NCI-H1436 treated with DMSO at 0.1 percent for 48 hours (cell line): Measurements from ENCODE around the gene MIER1.
"Not testable (repeated sequence)": the region's sequence is repeated elsewhere in the genome, so short reads cannot be mapped to it uniquely, and the experiment has no call there.

Experiments
- DNase-seq: peaks from one replicate; lab custom pipeline; 2025; lab: John Stamatoyannopoulos, UW

MIER1 gene

DNA sequence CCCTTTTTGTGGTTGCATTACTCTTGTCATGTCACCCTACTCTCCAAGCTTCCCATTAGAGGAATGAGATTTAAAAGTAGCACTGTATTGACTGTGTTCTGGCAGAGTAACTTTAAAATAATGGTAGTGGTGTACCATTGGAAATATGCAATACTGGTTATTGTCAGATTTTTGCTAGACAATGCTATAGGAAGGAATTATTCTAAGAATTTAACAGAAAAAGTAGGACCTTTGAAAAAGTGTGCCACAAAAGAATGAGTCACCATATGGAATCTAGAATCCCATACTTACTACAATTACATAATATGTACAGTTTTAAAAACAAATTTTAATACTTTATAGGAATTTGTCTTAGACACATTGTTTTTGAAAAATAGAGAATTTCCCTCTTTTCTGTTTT, 13.8 kb downstream of the MIER1 start:
- no peak for DNase-seq

DNA sequence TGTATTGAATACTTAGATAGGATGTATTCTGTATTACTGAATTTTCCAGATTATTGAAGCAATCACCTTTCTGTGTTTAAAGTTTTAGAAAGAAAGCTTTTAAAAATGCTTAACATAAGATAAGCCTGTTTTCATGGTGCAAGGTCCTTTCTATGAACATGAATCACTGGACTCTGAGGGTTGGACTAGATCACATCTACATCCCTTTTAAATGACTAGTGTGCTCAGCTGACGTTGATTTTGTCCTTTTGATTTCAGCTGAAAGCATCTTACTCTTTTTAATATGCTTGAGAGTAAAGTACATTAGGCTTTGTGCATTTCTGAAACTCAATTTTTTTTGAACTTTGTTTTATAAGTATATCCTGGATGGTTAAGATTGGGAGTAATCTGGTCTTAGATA, 16.2 kb downstream of the MIER1 start:
- DNase-seq: no peak

DNA sequence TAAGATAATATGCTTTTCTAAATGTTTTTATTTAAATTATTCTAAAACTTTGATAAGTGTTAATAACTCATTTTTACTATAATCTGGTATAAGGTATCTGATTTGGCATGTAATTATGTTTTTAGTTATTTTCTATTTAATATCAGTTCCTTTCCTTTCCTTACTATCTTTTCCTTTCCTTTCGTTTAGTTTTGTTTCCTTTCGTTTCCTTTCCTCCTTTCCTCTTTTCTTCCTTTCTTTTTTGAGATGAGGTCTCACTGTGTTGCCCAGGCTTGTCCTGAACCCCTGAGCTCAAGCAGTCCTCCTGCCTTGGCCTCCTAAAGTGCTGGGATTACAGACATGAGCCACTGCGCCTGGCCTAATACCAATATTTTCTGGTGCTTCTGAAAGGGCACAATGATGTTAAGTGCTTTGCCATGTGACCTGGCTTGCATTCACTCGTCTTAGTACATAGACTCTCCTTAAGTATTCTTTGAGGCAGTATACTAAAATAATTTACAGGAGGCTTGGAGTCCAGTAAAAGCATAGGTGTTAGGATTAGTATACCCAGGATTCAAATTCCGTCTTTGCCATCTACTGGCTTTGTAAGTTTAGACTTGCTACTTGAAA, 18.7 kb downstream of the MIER1 start:
- no peak for DNase-seq

DNA sequence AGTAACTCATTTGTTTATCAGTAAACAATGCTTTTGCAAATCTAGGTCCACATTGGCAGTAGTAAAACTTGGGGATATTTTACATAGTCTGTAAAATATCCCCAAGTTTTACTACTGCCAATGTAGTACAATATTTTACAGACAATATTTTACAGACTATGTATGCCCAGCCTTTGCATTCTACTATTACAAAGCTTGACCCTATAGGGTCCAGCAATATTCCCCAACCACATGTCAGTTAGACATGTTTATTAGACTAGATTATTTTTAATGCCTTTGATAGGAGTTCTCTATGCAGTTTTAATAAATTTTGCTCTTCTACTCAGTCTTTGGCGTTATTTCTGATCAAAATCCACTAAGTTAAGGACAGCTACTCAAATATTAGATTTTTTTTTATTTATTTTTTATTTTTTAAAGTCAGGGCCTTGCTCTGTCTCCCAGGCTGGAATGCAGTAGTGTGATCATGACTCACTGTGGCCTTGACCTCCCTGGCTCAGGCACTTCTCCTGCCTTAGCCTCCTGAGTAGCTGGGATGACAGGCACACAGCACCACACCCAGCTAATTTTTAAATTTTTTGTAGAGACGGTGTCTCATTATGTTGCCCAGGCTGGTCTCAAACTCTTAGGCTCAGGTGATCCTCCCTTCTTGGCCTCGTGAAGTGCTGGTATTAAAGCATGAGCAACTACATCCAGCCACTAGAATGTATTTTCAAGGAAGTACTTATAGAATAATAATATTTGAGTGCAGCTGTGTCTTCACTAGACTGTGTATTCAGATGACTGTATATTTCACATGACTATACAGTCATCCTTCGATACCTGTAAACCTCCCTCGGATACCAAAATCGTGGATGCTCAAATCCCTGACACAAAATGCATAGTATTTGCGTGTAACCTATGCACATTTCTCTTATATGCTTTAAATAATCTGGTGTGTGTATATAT, 19.8 kb downstream of the MIER1 start:
- no peak for DNase-seq

DNA sequence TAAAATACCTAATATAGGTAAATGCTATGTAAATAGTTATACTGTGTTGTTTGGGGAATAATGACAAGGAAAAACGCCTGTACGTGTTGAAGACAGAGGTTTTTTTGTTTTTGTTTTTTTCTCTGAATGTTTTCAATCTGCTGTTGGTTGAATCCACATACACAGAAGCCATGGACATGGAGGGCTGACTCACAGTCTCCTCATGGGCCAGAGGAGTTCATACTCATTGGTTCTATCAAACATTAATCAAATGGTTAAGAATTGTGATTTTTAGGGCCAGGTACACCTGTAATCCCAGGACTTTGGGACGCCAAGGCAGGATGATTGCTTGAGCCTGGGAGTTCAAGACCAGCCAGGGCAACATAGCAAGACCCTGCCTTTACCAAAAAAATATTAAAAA, 20.5 kb downstream of the MIER1 start:
- no peak for DNase-seq

DNA sequence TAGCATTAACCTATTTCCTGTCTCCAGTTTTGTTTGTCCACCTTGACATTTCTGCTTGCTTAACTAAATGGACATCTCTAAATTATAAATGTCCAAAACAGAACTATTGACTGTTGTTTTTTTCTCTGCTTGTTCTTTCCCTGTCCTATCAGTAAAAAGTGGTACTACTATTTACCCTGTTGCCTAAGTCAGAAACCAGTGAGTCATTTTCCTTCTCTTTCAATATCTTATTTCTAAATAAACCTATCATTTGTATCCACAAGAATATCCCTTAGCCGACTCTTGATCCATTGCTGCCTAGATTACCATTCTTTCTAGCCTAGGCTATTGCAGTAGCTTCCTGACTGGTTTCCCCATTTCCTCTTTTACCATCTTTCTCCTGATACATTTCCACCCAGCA, 22.5 kb downstream of the MIER1 start:
- DNase-seq: no peak

DNA sequence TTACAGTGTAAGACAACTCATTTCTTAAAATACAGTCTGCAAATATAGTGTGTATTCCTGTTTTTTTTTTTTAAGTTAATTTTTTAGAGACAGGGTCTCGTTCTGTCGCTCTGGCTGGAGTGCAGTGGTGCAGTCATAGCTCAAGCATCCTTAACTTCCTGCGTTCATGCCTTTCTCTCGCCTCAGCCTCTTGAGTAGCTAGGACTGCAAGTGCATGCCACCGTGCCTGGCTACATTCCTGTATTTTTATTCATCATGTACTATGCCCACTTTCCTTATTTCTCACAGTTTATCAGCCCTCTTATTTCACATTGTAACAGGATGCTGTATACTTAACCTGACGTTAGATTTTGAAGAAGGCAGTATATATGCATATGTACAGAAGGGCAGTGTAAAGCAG, 26.7 kb downstream of the MIER1 start:
- DNase-seq: no peak

DNA sequence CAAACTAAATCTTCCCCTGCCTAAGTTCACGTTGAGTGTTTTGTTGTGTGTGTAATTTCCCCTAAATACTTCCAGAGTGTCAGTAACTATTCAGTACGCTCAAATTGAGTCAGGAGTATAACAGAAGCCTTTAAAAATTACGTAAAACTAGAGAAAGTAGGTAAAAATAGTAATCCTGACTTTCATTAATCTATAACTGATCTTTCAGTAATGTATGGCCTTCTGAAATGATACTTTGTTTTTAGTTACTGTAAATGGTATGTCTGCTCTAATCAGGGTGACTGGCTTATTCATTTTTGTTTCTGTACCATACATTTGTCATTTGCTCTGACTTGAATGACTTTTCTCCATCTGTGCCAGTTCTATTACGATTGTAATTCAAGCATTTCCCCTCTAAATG, 29.4 kb downstream of the MIER1 start:
- no peak for DNase-seq

DNA sequence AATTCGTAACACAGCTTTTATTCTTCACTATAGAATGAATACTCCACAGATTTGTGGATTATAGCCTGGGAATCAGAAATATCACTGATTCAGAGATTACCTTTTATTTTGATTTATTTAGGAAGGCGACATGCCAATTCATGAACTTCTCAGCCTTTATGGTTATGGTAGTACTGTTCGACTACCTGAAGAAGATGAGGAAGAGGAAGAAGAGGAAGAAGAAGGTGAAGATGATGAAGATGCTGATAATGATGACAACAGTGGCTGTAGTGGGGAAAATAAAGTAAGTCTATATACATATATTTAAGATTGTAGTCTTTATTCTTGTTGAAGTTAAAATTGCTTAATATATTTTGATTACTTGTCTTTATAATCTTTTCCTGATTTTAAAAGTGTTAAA, 33.1 kb downstream of the MIER1 start:
- no peak for DNase-seq

DNA sequence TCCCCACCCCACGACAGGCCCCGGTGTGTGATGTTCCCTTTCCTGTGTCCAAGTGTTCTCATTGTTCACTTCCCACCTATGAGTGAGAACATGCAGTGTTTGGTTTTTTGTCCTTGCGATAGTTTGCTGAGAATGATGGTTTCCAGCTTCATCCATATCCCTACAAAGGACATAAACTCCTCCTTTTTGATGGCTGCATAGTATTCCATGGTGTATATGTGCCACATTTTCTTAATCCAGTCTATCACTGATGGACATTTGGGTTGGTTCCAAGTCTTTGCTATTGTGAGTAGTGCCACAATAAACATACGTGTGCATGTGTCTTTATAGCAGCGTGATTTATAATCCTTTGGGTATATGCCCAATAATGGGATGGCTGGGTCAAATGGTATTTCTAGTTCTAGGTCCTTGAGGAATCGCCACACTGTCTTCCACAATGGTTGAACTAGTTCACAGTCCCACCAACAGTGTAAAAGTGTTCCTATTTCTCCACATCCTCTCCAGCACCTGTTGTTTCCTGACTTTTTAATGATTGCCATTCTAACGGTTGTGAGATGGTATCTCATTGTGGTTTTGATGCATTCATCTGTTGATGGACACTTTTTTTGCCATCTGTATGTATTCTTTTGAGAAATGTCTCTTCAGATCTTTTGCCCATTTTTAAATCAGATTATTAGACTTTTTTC, 41.5 kb downstream of the MIER1 start:
- not testable (repeated sequence) for DNase-seq

DNA sequence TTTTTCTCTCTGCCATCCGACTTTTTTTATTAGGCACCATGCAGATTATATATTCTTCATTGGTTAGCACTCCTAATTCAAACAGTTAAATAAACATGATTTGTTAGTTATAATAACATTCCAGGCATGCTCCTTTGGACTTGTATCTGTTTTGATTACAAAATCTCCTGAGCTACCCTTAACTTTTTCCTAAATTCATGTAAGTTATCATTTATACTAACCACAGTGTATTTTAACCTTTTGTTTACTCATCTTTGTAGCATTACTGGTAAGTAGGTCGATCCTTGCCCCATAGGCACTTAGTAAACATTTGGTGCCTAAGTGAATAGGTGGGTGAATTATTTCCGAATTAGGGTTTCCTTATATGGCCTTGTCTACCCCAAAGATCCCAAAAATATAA, 43.8 kb downstream of the MIER1 start:
- DNase-seq: no peak

DNA sequence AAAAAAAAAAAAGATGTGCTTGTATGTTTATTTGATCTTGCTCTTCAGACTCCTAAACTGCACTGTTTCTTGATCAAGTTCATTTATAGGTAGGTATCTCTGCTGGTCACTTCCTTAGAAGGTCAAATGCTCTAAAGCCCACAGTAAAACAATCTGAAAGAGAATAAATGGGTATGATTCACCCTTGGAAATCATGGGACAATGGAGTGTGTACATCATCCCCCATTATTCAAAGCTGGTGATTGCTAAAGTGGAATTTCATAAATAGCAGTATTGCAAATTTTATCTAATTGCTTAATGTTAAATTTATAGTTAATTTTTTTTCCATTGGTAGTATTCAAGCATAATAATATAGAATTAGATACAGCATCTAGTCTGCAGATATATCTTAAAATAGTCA, 53.4 kb downstream of the MIER1 start:
- DNase-seq: no peak

DNA sequence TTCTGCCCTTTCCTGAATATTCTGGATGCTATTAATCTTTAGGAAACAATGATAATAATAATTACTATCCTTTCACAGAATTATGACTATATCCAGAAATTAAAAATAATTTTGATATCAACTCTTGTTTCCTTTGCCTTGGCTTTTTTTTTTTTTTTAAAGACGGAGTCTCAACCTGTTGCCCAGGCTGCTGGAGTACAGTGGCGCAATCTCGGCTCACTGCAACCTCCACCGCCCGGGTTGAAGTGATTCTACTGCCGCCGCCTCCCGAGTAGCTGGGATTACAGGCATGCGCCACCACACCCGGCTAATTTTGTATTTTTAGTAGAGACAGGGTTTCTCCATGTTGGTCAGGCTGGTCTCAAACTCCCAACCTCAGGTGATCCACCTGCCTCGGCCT, 54.8 kb downstream of the MIER1 start:
- DNase-seq: not testable (repeated sequence)

DNA sequence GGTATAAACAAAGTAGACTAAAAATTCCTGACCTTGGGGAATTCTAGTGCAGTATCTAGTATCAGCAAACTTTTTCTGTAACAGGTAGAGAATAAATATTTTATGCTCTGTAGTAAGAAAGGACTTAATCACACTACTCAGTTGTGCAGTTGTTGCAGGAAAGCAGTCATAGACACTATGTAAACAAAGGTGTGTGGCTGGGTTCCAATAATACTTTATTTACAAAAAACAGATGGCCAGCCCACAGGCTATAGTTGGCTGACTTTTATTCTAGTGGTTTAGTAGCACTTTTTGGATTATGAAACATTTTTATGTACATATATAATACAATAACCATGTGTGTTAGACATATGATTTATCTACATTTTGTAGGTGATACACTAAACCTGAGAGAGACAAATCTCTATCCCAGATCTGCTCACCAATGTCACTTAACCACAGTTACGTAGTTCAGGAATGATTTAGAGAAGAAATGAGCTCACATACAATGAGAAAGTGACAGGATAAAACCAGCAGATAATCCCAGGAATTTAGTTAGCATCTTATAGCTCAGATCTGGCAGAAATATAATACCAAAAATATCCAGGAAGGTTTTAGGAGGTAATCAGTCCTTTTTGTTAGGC, 56.1 kb downstream of the MIER1 start:
- no peak for DNase-seq

DNA sequence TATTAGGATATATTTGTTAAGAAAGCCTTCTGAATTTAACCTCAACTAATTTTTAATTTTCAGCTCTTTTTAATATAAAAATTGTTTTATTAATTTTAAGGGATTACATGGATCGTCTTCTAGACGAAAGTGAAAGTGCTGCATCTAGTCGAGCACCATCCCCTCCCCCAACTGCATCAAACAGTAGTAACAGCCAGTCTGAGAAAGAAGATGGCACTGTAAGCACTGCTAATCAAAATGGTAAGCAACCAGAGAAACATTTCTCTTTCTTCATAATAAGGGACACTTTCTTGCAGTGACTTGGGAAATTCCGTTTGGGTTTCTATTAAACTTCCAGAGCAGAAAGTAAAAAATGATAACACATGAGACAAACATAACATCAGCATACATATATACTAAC, 56.9 kb downstream of the MIER1 start:
- DNase-seq: no peak

DNA sequence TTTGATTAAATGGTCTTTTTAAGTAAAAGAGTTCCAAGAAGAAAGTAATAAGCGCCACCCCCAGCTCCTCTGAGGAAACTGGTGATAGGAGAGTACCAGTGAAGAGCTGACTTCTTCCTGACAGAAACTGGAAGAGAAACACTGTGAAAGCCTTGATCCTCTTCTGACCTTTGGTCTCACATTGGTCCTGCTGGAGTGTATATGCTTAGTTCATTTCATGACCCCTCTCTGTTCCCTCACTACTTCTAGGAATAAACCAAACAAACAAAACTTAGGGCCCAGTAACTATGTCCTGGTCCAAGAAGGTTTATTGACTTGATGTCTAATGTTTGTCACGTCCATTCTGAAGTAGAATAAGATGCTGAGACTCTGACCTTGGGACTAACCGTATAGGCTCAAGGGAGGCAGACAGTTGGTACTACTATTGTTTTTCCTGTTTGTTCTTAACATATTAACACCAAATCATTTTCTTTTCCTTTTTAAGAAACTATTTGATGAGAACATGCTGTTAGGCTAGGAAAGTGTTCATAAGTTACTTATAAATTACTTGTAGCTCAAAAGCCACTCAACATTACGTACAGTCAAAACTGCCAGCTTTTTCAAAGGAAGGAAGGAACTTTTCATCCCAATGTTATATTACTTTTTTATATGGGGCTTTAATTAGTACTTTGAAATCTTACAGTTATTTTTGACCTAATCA, 57.9 kb downstream of the MIER1 start:
- DNase-seq: no peak

DNA sequence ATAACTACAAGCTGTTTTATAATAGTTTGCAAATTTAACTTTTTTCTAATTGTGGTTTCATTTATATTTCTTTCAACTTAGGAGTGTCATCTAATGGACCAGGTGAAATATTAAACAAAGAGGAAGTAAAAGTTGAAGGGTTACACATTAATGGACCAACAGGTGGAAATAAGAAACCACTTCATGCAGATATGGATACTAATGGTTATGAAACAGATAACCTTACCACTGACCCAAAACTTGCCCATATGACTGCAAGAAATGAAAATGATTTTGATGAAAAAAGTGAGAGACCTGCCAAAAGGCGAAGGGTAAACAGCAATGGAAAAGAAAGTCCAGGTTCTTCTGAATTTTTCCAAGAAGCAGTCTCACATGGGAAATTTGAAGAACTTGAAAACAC, 59.7 kb downstream of the MIER1 start:
- no peak for DNase-seq

DNA sequence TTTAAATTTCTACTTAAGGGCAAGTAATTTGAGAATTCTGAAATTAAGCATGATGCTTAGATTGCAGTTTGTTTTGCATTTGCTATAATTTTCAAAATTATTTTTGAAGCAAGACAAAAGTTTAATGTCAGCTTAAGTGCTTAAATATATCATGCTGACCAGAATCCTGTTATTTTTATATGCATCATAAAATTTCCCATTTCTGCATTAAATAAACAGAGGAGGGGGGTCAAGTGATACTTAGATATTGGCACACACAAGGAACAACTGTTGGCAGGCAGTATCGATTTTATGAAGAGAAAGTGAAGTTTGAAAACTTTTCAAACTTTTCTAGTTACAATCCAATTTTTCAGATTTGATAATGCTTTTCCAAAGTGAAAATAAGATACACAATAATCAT, 61.0 kb downstream of the MIER1 start:
- DNase-seq: no peak

DNA sequence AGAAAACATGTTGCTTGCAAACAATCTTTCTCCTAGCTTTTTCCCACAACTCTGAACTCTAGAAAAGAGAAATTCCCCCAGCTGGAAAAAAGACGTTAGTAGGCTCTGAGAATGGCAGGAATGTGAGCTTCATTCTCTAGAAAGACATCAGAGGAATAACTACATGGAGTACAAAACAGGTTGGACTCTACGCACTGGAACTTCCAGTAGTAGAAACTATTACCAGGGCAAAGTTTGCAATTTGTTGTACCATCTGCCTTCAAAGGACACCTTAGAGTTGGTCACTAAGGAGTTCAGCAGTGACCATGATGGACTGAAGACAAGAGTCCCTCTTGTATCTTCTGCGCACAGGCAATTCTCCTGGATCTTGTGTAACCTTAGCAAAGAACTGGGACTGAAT, 68.3 kb downstream of the MIER1 start:
- no peak for DNase-seq

DNA sequence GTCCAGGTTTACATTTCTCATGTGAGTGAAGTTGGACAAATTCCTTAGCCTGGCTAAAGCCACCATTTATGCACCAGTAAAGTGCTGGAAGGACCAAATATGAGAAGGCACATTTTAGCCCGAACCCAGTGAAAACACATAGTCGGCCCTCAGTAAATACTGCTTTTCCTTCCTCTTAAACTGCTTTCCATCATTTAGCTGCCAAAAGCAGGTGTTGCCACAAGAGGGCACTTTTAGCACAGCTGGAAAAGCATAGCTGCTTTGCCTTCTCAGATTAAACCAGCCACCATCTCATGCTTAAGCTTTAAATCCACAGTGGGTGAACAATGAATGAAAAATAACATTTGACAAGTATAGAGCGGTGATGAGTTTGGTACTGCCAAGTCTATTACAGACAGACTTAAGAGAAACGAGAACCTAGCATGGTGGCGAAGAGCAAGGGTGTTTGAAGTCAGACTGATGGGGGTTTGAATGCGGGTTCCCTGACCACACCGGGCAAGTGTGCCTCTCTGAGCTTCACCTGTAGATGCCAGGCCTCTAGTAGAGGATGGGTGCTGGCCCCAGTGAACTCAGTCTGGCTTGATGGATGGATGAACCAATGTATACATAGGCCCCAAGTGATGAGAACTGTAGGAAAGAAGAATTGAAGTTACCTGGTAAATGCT, 71.4 kb downstream of the MIER1 start:
- DNase-seq: no peak

DNA sequence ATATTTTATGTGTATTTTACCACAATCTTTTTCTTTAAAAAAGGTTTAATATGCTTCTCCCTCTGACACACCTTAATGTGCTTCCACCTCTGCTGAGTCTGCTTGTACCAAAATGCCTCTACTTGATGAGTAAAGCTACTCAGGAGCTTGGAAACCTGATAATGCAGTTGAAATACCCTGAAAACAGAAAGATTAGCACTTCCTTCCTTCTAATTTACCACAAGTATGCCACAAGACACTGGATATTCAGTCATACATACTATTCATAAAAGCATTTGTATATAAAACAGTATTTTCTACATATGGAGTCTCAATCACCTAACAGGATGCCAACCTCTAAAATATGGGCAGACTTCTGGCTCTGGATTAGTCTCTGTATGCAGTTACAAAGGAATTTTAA, 74.2 kb downstream of the MIER1 start:
- no peak for DNase-seq
